ENCODE measurements around the gene TMEM273.

DNA sequence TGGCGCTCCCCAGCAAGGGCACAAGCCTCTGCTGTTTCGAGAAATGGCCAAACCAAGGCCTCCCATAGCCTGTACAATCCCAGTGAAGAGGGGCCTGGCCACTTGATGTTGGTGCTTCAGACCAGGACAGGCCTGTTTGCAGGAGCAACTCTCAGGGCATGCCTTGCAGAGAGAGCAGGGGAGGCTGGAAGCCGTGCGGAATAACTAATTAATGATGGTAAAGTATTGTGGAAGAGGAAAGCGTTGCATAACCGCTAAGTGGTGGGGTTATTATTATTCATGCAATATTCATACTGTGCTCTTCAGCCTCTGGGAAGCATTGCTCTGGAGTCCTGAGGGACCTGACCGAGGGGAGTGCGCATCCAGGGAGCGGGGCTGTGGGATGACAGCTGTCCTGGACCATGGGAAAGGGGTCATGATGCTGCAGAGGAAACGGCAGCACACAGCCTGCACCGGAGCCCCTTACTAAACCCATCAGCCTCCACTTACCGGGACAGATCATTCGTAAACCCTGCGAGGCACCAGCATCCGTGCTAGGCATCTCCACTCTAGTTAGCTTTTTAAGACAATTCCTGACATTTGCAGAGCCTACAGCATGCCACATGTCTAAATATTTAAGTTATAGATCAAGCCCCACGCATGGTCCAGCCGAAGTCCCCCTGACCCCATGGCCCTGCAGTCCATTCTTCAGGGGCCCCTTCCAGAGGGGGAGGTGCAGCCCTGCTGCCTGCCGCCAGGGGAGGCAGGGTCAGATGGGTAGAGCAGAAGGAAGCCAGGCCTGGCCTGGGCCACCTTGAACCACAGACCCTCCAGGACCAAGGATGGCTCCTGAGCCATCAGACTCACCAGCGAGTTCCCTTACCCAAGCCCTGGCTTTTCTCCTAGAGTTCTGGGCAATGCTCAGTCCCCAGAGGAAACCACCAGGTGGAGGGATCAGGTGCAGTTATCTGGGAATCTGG lies 11.6 kb downstream of the TMEM273 start:
- TF ChIP-seq, protein P1, sequence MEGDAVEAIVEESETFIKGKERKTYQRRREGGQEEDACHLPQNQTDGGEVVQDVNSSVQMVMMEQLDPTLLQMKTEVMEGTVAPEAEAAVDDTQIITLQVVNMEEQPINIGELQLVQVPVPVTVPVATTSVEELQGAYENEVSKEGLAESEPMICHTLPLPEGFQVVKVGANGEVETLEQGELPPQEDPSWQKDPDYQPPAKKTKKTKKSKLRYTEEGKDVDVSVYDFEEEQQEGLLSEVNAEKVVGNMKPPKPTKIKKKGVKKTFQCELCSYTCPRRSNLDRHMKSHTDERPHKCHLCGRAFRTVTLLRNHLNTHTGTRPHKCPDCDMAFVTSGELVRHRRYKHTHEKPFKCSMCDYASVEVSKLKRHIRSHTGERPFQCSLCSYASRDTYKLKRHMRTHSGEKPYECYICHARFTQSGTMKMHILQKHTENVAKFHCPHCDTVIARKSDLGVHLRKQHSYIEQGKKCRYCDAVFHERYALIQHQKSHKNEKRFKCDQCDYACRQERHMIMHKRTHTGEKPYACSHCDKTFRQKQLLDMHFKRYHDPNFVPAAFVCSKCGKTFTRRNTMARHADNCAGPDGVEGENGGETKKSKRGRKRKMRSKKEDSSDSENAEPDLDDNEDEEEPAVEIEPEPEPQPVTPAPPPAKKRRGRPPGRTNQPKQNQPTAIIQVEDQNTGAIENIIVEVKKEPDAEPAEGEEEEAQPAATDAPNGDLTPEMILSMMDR (IDR thresholded peaks at IDR 0.05; ENCODE audit: borderline replicate concordance, extremely low read depth, low read length, poor library complexity, severe bottlenecking): no peak
- no peak for TF ChIP-seq EZH2 (IDR thresholded peaks at IDR 0.05; ENCODE audit: borderline replicate concordance, low read depth, low read length, severe bottlenecking)

Data from DND-41 (cell line).